Tongue (tissue), 2 donors: Measurements from ENCODE around the gene WDR46. TPM values are rescaled to one million over a fixed set of nuclear protein-coding genes. Genes with fewer than 3 reads are reported as not detected.
A peak's percentile ranks its signal among the peaks of the same experiment; 100 is the strongest.

Experiments
- DNase-seq: peaks from one replicate; pipeline ENCODE4 v3.0.0-alpha.2; 2015
- total RNA-seq: library from RNA; depleted of rRNA; stranded (reverse); fragments of >200 nt; gene quantifications from one replicate; pipeline ENCODE4 v1.2.3, GENCODE V29; 2014

Gene WDR46, protein sequence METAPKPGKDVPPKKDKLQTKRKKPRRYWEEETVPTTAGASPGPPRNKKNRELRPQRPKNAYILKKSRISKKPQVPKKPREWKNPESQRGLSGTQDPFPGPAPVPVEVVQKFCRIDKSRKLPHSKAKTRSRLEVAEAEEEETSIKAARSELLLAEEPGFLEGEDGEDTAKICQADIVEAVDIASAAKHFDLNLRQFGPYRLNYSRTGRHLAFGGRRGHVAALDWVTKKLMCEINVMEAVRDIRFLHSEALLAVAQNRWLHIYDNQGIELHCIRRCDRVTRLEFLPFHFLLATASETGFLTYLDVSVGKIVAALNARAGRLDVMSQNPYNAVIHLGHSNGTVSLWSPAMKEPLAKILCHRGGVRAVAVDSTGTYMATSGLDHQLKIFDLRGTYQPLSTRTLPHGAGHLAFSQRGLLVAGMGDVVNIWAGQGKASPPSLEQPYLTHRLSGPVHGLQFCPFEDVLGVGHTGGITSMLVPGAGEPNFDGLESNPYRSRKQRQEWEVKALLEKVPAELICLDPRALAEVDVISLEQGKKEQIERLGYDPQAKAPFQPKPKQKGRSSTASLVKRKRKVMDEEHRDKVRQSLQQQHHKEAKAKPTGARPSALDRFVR
- 52.9 TPM for total RNA-seq

DNA sequence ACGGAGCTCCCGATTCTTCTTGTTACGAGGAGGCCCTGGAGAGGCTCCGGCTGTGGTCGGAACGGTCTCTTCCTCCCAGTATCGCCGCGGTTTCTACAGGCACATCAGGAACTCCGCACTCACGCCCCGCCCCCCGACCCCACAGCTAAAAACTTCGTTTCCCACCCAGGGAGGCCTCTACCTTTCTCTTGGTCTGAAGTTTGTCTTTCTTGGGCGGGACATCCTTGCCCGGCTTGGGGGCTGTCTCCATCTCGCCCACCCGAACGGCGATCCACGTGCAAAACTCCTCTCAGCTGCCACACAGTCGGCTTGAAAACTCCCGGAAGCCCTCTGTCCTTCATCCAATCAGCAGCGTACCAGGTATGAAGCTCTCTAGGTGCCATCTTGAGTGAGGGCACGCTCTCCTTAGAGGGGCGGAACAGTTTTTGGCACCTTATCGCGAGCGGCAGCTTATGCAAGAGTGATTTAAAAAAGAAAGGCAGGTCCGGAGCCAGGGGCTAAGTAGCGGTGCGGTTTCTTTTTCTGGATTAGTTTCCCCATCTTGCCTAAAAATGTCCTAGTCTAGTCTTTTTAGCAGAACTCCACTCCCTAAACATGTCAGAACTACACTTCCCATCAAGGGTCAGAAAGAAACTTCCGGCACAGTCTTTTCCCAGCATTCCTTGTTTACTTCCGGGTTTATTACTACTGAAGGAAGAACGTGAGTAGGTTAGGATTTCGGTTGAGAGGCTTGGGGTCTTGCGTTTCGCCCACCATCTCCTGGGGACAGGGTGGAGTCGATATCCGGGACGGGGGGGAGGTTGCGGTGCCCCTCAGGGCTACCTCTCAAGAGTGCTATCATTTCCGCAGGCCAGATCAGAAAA lies at the start of gene WDR46, which contains the start of gene PFDN6:
Gene WDR46 (minus strand): TSS at position 319 of the 863 bp plus-strand sequence. CDS start 69 bp downstream, at position 250.
Gene PFDN6 (plus strand): TSS at position 681 of the 863 bp plus-strand sequence. CDS start 256 bp downstream, outside the sequence.
- DNase-seq = peak; percentile 96

DNA sequence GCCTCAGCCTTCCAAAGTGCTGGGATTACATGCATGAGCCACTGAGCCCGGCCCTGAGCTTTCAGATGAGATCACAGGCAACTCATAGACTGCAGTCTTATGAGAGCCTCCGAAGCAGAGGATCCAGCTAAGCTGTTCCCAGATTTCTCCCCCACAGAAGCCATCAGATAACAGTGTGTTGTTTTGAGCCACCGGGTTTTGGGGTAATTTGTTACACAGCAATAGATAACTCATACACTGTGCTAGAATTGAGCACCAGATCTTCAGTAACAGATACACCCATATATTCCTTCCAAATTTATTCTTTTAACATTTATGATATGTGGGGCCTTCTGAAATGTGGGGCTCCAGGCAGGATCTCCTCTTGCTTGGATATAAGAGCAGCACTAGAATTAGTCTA lies 47.5 kb upstream of the WDR46 start:
- DNase-seq = no peak

DNA sequence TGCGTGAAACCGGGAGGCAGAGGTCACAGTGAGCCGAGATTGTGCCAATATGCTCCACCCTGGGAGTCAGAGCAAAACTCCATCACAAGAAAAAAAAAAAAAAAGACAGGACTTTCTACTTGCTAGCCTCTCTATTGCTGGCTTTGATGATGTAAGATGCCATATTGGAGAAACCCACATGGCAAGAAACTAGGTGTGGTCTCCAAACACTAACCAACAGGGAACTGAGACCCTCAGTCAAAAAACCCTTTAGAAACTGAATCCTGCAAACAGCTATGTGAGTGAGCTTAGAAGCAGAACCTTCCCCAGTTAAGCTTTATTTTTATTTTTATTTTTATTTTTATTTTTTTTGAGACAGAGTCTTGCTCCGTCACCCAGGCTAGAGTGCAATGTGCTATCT lies 46.9 kb upstream of the WDR46 start:
- no peak for DNase-seq

- no peak for DNase-seq
These were observed 44.6 kb upstream of the WDR46 start for GRCh38 chr6:33333666-33334065.

DNA sequence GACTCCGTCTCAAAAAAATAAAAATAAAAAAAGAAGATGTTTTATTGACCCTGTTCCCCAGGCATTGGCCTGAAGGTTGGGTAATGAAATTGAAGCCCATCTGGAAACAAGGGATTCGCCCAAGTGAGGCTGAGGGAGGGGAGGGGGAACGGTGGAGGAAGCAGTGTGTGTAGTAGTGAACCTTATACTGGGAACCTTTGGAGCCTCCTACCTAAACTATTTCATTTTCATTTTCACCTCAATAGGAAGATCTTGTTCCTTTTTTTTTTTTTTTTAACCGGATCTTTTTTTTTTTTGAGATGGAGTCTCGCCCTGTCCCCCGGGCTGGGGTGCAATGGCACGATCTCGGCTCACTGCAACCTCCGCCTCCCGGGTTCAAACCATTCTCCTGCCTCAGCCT lies 41.7 kb upstream of the WDR46 start:
- no peak for DNase-seq

- no peak for DNase-seq
These were observed 40.0 kb upstream of the WDR46 start for GRCh38 chr6:33329058-33329457.

GRCh38 chr6:33324125-33324524 lies 35.1 kb upstream of the WDR46 start:
- DNase-seq = no peak

- DNase-seq = no peak
These were observed 34.5 kb upstream of the WDR46 start for GRCh38 chr6:33323623-33323948.

DNA sequence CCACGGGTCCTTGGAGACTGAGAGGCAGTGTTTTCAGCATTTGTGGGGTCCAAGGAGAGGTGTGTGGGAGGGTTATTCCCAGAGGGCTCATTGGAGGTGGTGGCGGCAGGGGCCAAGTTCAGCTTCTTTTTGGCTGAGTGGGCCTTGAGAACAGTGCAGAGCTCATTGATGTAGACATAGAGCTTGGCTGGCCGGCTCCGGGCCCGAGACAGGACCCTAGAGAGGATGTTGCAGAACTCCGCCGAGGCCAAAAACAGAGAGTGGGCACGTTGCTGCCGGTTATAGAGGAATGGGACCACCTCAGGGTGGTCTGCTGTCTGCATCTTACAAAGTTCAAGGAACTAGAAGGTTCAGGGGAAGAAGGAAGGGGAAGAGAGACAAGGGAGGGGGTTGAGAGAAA lies 32.2 kb upstream of the WDR46 start:
- no peak for DNase-seq

DNA sequence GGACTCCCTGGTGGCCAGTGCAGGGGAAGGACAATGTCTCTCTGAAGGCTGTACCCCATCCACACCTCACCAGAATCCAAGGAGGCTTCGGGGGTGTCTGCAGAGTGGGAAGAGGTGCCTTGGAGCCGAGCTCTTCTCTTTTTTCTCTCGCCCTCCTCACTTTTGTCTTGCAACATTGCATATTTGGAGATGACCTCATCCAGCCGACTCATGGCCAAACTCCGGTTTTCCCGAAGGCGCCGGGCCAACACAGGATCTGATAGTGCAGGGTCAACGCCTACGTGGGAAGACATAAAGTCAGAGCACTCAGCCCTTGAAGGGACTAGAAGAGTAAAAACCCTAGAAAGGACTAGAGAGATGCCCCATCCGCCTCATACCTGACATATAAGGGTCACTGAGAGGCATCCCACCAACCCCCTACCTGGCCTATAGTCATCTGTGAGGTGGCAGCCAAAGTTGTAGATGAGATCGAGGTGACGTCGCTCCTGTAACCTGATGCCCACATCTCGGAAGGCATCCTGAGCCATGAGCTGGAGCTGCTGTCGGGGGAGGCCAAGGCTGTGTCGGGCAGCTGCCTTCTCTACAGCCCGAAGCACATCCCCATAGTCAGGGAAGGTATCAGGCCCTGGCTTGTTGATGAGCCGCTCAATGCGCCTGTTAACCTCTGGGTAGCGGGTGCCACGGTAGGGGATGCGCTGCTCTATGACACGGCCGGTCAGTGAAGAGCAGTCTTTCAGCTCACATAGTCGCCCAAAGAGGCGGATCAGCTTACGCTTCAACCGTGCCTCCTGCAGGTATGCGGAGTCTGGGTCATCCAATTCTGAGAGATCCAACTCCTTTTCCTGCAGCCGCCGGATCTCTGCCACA lies 31.5 kb upstream of the WDR46 start:
- no peak for DNase-seq

DNA sequence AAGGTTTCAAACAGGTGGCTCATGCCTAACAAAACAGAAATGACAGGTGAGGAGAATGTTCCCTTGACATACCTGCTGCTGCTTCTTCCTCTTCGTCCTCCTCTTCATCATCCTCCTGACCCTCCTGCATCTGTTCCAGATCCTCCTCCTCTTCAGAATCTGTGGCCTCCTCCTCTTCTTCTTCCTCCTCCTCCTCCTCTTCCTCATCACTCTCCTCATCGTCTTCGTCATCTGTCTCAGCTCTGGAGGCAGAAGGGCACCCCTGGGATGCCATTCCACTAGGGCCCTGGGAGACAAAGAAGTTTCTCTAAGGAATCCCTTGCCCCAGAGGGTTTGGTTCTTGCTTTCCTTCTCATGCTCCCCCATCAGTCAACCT lies 30.9 kb upstream of the WDR46 start:
- DNase-seq = no peak

DNA sequence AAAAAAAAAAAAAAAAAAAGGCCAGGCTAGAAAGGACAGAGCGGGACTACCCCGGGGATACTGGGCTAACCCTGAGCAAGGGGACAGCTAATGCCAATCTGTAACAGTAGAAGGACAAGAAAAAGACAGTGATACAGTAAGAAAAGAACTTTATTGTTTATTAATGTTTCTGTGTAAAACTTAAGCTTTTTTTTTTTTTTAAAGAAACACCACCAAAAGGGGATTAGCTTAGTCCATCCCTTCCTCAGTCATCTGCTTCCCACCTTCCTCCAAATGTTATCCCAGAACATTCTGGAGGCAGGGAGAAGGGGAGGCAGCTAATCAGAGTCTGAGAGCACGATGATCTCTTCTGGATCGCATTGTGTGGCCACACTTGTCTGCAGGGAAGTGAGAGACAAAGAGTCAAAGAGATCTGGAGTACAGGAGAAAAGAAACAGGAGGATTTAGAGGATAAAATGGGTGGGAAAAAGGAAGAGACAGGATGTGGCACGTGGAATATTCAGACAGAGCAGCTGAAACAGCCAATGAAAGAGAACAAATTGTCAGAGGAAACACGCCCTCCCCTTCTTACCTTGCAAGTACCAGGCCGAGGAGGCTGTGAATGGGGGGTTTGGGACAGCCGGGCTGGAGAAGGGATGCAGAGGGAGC lies 29.5 kb upstream of the WDR46 start:
- no peak for DNase-seq

DNA sequence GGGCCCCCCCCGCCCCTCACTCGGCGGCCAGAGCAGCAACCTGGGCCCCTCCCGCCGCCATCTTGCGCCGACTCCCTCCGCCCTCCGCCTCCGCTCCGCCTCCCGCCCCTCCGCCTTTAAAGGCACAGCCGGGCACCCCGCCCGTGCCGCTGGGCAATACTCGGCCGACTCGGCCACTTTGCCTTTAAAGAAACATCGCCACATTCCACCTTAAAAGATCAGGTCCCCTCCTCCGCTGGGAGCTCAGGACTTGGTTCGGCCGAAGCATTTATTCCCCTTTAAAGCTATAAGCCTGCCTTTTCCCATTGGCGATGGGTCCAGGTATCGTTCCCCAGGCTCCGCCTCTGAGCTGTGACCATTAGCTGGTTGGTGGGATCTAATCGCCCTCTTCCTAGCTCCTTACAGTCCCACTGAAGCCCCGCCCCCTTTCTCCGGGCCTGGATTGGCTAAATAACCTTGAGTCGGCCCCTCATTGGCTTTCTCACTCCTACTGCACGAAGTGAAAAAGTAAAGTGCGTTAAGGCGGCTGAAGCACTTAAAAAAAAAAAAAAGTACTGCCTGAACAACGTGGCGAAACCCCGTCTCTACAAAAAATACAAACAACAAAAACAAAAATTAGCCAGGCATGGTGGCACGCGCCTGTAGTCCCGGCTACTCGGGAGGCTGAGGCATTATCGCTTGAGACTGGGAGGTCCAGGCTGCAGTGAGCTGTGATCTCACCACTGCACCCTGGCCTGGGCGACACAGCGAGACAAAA lies 28.8 kb upstream of the WDR46 start, which contains the start of gene ZBTB22:
Gene ZBTB22 (minus strand): TSS at position 76 of the 757 bp plus-strand sequence. CDS start 828 bp downstream, outside the sequence.
- peak; percentile 100 for DNase-seq

DNA sequence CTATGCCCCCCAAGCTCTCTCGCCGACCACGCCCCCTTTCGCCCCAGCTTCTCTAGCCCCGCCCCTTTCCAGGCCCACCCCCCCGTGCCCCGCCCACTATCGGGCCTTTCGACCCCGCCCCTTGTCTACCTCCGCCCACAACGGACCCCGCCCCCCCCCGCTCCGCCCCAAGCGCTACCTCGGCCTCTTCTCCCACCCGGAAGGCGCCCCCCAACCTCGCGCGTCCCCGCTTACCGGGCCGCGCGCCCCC lies 28.3 kb upstream of the WDR46 start:
- DNase-seq = no peak

DNA sequence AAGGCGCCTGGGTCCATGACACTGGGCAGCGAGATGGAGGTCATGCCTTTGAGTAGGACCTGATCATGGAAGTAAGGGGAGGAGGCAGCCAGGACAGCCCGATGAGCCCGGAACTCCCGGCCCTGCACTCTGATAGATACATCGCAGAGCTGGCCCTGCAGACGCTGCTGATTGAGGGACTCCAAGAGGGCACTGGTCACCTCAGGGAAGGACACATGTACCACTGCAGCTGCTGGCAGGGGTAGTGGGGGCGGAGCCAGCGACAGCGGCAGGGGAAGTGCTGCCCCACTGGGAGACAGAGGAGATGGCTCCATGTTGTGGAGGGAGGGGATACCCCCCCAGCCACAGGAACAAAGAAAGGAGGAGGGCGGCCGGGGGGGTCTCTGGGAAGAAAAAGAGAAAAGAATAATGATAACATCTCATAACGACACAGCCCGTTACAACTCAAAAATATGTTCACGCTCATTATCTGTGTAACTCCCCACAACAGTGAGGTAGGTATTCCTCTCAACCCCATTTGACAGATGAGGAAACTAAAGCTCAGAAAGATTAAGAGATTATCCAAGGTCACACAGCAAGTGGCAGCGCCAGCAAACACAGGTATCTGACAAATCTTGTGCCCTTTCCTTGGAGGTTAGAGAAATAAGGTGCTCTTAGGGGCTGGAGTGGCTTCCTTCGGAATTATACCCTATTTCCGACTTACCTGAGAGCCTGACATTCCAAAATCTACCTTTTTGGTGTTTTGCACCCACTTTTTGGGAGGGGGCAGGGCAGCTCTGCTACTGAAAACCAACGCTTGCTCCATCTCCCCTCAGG lies 27.8 kb upstream of the WDR46 start:
- DNase-seq = no peak

DNA sequence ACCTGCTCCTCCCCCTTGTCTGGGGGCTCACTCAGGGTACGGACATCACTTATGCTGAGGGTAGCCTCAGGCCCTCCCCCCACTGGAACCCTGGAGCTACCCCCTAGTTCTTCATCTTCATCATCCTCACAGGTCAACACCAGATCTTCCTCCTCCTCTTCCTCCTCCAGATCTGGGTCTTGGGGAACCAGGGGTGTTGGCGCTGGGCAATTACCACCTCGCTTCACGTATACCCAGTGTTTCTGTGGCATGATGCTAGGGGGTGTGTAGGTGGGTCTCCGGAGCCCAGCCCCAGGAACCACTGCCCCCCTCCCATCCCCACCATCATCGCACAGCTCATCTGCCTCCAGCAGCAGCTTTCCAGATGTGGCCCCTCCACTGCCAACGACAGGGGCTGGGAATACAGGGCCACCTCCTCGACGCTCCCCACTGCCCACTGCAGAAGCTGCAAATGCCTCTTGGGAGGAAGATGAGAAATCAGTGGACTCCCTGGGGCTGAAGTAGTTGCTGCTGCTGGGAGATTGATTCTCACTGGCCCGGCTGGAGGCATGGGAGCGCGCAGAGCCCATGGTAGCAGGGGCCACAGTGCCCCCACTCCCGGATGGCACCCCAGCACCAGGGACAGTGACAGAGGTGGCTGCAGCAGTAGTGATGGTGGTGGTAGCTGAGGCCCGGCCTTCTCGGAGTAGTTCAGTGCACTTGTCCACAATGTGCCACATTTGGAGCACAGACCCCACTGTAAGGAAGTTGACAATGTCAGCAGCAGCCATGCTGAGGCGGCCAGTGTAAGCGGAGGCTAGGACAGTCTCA lies 27.0 kb upstream of the WDR46 start:
- DNase-seq = no peak

GRCh38 chr6:33314943-33315792 lies 26.1 kb upstream of the WDR46 start:
- peak; percentile 22 for DNase-seq

DNA sequence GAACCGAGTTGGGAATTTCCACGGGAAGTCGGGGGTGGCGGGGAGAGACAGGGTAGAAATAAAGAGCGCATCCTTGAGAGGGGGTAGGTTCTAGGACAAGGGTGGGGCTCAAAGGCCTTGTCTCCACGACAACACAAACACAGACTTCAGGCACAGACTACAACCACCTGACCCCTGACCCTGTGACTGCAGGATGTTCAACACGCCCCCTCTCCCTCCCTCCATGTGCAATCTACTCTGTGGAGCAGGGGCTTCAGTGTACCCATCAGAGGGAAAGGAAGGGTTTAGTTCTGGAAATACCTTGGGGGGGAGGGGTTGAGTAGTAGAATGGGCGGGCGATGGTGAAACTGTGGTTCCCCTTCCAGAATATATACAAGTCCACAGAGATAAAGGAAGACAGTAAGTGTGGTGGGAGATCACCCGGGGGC lies 25.5 kb upstream of the WDR46 start:
- peak; percentile 74 for DNase-seq
